Endothelial cell (in vitro differentiated cells): ENCODE data around the gene NOC2L. TPM values are rescaled to one million over a fixed set of nuclear protein-coding genes. Genes with fewer than 3 reads are reported as not detected.

ENCODE experiments used
- DNase-seq: peaks from one replicate; pipeline ENCODE4 v3.0.0; 2021; ENCODE audit warnings: low spot score
- H3K27ac Mint-ChIP-seq: one replicate; pipeline ENCODE4 v1.8.0; 2021; ENCODE audit warnings: mixed read lengths, inconsistent platforms; ENCODE audit not compliant: unreplicated experiment
- H3K27me3 Mint-ChIP-seq: one replicate; pipeline ENCODE4 v1.8.0; 2021; ENCODE audit warnings: mild to moderate bottlenecking, moderate library complexity, mixed read lengths, inconsistent platforms; ENCODE audit not compliant: unreplicated experiment
- H3K36me3 Mint-ChIP-seq: one replicate; pipeline ENCODE4 v1.8.0; 2021; ENCODE audit warnings: mild to moderate bottlenecking, low read depth, mixed read lengths, inconsistent platforms; ENCODE audit not compliant: unreplicated experiment
- H3K4me1 Mint-ChIP-seq: one replicate; pipeline ENCODE4 v1.8.0; 2021; ENCODE audit warnings: mild to moderate bottlenecking, mixed read lengths, inconsistent platforms; ENCODE audit not compliant: unreplicated experiment
- H3K4me3 Mint-ChIP-seq: one replicate; pipeline ENCODE4 v1.8.0; 2021; ENCODE audit warnings: mild to moderate bottlenecking, mixed read lengths, inconsistent platforms; ENCODE audit not compliant: unreplicated experiment
- H3K9me3 Mint-ChIP-seq: one replicate; pipeline ENCODE4 v1.8.0; 2021; ENCODE audit warnings: mixed read lengths, inconsistent platforms; ENCODE audit not compliant: unreplicated experiment
- CTCF ChIP-seq: fragments of 200-600 bp; sonication (generic); IDR thresholded peaks from one replicate; pipeline ENCODE4 v1.5.0; 2021; ENCODE audit warnings: antibody characterized with exemption; ENCODE audit not compliant: unreplicated experiment
- total RNA-seq: library from RNA; stranded (reverse); fragmentation: NEBNext Ultra II Directional; extraction: Animal tissue kit (Norgen Biotek cat#: 25700); gene quantifications from one replicate; pipeline ENCODE4 v1.2.1, GENCODE V29; 2021; ENCODE audit not compliant: unreplicated experiment

The NOC2L gene
- total RNA-seq, 1 donor from 2014 or later: 56.5 TPM

DNA sequence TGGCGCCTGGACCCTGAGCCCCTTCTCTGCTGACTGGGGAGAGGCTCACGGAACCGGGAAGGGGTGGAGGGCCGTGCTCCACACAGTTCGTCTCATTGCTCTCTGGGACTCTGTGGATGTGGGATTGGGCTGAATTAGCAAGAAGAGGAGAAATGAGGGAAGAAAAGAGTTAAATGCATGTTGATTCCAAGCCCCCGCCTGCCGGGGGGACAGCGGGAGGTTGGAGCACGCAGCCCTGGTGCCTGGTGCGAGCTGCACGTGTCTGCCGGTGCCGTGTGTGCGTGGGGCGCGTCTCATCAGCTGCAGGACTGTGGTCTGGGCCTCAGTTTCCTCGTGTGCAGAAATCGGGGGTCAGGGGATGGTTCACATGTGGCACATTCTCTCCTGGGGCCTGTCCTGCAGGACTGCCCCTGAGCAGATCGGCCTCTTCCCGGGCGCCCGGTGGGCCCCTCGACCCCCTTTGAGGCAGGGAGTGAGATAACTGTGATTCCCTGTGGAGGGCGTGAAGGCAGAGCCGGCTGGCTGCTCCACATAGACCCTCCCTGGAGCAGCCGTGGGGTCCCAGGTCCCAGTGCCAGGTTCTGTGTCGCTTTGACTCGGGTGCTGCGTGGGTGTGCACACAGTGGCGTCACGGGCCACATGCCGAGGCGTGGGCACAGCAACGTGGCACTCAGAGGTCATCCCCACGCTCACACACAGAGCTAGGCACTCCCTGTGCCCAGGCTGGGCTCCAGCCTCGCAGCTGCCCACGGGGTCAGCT lies 23.9 kb downstream of the NOC2L start:
- Mint-ChIP-seq H3K4me3 (no peak overlapping the region), H3K27ac (no peak overlapping the region), H3K27me3 (peaks cover 14% of the 10 kb centered on the region)

GRCh38 chr1:933603-933940 lies 25.5 kb downstream of the NOC2L start:
- Mint-ChIP-seq H3K4me1 (peaks cover 4% of the 10 kb centered on the region), H3K4me3 (no peak overlapping the region), H3K9me3 (no peaks in the 10 kb centered on the region), H3K27ac (no peak overlapping the region), H3K27me3 (peaks cover 16% of the 10 kb centered on the region), H3K36me3 (no peaks in the 10 kb centered on the region)
- no peak for TF ChIP-seq CTCF
- DNase-seq: no peak

More for the DNA sequence above, 23.9 kb downstream of the NOC2L start:
- H3K4me1 Mint-ChIP-seq: peaks cover 4% of the 10 kb centered on the region
- TF ChIP-seq CTCF: no peak
- H3K36me3 Mint-ChIP-seq: no peaks in the 10 kb centered on the region
- no peak for DNase-seq
- H3K9me3 Mint-ChIP-seq: no peaks in the 10 kb centered on the region

- H3K27me3 Mint-ChIP-seq: peaks cover 18% of the 10 kb centered on the region
- H3K27ac Mint-ChIP-seq: no peak overlapping the region
- no peak overlapping the region for H3K4me3 Mint-ChIP-seq
- H3K36me3 Mint-ChIP-seq: no peaks in the 10 kb centered on the region
- DNase-seq: no peak
- no peak for TF ChIP-seq CTCF
- no peaks in the 10 kb centered on the region for H3K9me3 Mint-ChIP-seq
- peaks cover 4% of the 10 kb centered on the region for H3K4me1 Mint-ChIP-seq
Measured at GRCh38 chr1:932776-933602, 26.1 kb downstream of the NOC2L start.

DNA sequence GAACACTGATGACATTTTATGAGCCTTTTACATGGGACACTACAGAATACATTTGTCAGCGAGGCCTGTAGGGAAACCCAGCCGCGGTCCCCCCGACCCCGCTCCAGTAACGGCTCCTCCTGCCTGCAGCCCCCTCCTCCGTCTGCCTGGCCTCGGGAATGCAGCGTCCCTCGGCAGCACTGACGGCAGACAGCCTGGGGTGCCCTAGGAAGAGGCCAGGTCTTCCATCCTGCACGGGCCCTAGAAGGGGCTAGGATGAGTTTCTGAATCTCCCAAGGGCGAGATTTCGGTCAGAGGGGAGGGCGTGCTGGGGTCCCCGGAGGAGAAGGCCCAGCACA lies 26.9 kb downstream of the NOC2L start:
- Mint-ChIP-seq H3K9me3 (no peaks in the 10 kb centered on the region), H3K27ac (no peak overlapping the region), H3K36me3 (no peaks in the 10 kb centered on the region), H3K27me3 (peaks cover 16% of the 10 kb centered on the region), H3K4me3 (no peak overlapping the region), H3K4me1 (peaks cover 4% of the 10 kb centered on the region)
- DNase-seq: no peak
- no peak for TF ChIP-seq CTCF
